ENCODE results near the gene LCNL1. TPM values are rescaled to one million over a fixed set of nuclear protein-coding genes. Genes with fewer than 3 reads are reported as not detected.

The LCNL1 gene
- total RNA-seq, 2 experiments from 2014 or later, result 0.33 to 0.48 TPM

DNA sequence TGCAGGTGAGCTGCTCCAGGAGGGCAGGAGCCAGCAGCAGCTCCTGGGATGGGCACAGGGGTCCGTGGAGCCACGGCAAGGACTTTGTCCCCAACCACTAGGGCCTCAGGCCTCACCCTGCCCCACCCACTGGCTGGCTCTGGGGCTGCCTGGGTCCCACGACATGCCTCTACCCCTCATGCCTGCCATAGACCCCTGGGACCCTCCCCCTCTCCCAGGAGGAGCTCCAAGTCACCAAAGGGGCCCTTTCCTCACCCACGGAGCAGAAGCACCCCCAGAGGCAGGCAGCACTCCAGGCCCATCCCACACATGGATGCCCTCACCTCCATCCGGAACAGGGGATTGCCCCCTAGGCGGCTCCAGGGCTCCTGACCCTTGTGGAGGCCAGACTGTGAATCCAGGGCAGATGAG is 38.8 kb downstream of the LCNL1 start:
- no peaks in the 10 kb centered on the region for H3K27me3 Mint-ChIP-seq
- POLR2A ChIA-PET, result interaction anchor here (1.1 kb wide), 1 partner anchor 21 kb away, joined by 4 read pairs; no protein-coding TSS in a partner anchor
- ATAC-seq (ENCODE audit: low read depth), result no peak
- H3K9me3 Mint-ChIP-seq, result no peaks in the 10 kb centered on the region
- H3K4me1 Mint-ChIP-seq, result peaks cover 4% of the 10 kb centered on the region
- no peak overlapping the region for H3K27ac Mint-ChIP-seq
- no peak overlapping the region for H3K4me3 Mint-ChIP-seq
- DNase-seq, result no peak
- peaks cover 3% of the 10 kb centered on the region for H3K36me3 Mint-ChIP-seq

DNA sequence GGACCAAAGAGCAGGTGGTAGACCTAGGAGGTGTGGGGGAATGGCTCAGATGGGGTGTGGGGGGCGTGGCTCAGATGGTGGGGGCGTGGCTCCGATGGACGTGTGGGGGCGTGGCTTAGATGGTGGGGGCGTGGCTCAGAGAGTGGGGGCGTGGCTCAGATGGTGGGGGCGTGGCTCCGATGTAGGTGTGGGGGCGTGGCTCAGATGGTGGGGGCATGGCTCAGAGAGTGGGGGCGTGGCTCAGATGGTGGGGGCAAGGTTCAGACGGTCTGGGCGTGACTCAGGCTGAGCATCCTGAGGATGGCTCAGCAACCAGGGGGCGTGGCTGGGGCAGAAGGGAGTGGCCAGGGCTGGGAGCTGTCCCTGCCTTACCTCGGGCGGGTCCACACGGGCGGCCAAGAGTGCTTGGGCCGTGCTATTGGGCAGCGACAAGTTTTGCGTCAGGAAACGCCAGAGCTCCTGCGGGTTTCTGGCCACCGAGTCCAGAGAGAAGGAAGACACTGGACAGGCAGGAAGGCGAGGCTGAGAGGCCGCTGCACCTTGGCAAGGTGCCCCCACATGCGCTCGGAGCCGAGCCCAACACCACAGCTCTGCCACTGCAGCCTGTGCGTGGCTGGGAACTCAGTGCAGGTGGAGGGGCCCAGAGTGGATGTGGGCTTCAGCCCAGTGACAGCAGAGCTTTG is 39.3 kb downstream of the LCNL1 start:
- Mint-ChIP-seq H3K4me3 (no peak overlapping the region), H3K4me1 (peaks cover 6% of the 10 kb centered on the region), H3K27ac (no peak overlapping the region), H3K9me3 (no peaks in the 10 kb centered on the region), H3K36me3 (no peaks in the 10 kb centered on the region), H3K27me3 (no peaks in the 10 kb centered on the region)
- DNase-seq (peak; percentile 65), ATAC-seq (ENCODE audit: low read depth) (peak; percentile 31)
- POLR2A ChIA-PET, result interaction anchor here (1.1 kb wide), 1 partner anchor 22 kb away, joined by 4 read pairs; no protein-coding TSS in a partner anchor

DNA sequence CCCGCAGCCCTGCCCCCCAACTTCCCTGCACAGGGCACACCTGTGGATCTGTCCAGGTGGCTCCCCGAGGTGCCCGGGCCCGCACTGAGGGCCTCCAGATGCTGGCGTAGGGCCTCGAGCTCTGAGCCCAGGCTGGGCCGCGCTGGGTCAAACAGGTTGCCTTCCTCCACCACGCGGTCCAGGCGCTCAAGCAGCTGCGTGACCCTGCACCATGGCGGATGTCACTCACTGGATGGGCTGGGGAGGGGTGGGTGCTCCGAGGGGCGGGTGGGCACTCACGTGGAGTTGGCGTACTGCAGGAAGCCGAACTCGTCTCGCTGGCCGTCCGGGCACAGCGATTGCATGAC is 39.8 kb downstream of the LCNL1 start:
- Mint-ChIP-seq H3K4me1 (peaks cover 8% of the 10 kb centered on the region), H3K27ac (no peak overlapping the region), H3K4me3 (no peak overlapping the region), H3K36me3 (no peaks in the 10 kb centered on the region), H3K27me3 (peaks cover 2% of the 10 kb centered on the region), H3K9me3 (no peaks in the 10 kb centered on the region)
- ATAC-seq (ENCODE audit: low read depth) (no peak), DNase-seq (no peak)
- POLR2A ChIA-PET, result no interaction called here

DNA sequence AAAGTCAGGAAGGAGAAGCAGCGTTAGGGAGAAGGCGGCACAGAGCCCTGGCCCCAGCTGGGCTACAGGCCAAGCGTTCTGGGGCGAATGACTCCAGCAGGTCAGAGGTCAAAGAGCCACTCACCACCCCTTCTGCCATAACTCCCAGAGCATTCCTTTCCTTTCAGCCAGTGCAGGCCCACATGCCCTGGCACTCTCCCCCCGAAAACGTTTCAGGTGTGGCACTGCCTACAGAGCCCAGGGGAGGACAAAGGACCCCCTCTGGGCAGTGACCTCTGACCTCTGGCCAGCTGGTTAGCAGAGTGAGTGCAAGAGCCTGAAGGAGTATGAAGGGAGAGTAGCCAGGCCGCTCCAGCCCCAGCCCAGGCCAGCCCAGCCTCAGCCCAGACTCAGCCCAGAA is 40.4 kb downstream of the LCNL1 start:
- peaks cover 8% of the 10 kb centered on the region for H3K4me1 Mint-ChIP-seq
- DNase-seq (no peak), ATAC-seq (ENCODE audit: low read depth) (no peak)
- peaks cover 2% of the 10 kb centered on the region for H3K27me3 Mint-ChIP-seq
- H3K27ac Mint-ChIP-seq, result no peak overlapping the region
- POLR2A ChIA-PET, result no interaction called here
- no peaks in the 10 kb centered on the region for H3K36me3 Mint-ChIP-seq
- H3K9me3 Mint-ChIP-seq, result no peaks in the 10 kb centered on the region
- H3K4me3 Mint-ChIP-seq, result no peak overlapping the region

DNA sequence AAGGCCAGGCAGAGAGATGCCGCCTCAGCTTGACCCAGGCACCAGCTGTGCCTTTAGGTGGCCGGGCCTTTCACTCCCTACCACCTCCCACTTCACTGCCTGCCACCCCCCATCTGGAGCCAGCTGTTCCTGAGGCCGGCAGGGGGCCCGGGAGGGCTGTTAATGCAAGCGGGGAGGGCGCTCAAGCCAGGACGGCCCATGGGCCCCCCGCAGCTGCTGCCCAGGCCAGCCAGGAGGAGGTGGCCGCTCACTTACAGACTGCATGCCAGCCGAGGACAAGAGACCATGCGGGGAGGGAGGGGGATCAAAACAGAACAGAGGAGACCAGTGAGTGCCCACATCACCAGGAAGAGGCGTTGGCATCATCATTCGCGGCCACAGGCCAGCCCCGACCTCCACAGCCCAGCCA is 40.8 kb downstream of the LCNL1 start:
- H3K9me3 Mint-ChIP-seq, result no peaks in the 10 kb centered on the region
- POLR2A ChIA-PET, result no interaction called here
- no peak for ATAC-seq (ENCODE audit: low read depth)

DNA sequence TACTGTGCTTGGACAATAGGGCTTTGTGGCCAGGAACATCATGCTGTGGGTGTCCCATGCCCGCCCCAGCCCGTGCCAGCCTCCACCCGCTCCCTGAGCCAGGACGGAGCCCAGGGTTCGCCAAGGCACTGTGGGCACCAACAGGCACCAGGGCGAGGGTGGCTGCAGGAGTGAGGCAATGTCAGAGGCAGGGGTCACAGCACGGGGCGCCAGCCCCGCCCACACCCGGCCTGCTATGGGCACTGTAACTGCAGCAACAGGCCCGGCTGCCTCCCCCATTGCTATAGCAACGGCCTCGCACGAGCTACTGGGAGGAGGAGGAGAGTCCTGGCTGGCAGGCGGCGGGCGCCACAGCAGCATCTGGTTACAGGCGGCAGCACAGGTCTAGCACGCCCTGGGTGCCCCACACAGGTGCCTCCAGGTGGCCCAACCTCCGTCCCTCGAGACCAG is 42.7 kb downstream of the LCNL1 start:
- POLR2A ChIA-PET, result interaction anchor here (1.3 to 1.9 kb wide), 2 partner anchors 29 to 33 kb away, joined by 3 to 9 read pairs; partner anchors contain the start of genes CLIC3 and PAXX
- ATAC-seq (ENCODE audit: low read depth) (no peak), DNase-seq (no peak)
- H3K4me1 Mint-ChIP-seq, result peaks cover 19% of the 10 kb centered on the region
- no peaks in the 10 kb centered on the region for H3K9me3 Mint-ChIP-seq
- H3K27me3 Mint-ChIP-seq, result peaks cover 2% of the 10 kb centered on the region
- H3K36me3 Mint-ChIP-seq, result no peaks in the 10 kb centered on the region
- no peak overlapping the region for H3K4me3 Mint-ChIP-seq
- H3K27ac Mint-ChIP-seq, result no peak overlapping the region

More for the DNA sequence above, 40.8 kb downstream of the LCNL1 start:
- Mint-ChIP-seq H3K4me1 (peaks cover 8% of the 10 kb centered on the region), H3K27me3 (peaks cover 2% of the 10 kb centered on the region), H3K27ac (no peak overlapping the region), H3K36me3 (no peaks in the 10 kb centered on the region), H3K4me3 (no peak overlapping the region)
- DNase-seq, result no peak

DNA sequence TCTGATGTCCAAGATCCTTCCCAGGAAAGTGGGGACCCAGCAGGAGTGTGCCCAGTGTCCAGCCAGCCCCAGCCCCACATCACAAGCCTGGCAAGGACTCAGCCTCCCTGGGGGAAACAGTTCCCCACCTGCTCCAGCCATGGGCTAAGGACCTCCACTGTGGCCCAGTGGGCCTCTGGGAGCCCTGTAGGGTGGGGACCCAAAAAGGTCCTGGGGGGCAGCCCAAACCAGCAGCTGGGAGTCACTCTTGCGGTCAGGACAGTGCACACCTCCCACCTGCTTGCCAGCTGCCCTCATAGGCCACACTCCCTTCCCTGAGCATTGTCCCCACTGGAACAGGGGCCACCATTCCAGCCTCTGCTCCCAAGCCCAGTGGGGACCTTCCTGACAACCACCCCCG is 43.6 kb downstream of the LCNL1 start:
- POLR2A ChIA-PET, result interaction anchor here (0.7 to 1.9 kb wide), 6 partner anchors 9 to 78 kb away, joined by 3 to 9 read pairs (median 4); partner anchors contain the start of genes CLIC3 and PAXX
- Mint-ChIP-seq H3K4me1 (peaks cover 23% of the 10 kb centered on the region), H3K4me3 (no peak overlapping the region)

DNA sequence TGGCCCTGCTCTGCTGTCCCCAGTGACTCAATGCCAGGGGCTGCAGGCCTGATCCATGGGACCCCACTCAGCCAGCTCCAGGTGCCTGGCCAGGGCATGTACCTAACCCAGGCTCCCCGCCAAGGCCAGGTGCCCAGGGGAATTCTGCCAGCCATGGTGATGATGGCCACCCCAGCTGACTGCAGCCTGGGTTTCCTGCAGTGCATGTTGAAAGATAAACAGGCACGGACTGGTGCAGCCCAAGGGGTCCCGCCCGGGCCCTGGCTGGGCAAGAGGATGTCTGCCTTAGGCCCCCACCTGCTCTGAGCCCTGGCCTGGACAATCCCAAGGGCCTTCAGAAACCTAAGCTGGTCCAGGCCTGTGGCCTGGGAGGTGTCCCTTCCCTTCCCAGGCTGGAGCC is 44.0 kb downstream of the LCNL1 start:
- DNase-seq (no peak), ATAC-seq (ENCODE audit: low read depth) (no peak)
- POLR2A ChIA-PET, result interaction anchor here (0.7 to 1.9 kb wide), 9 partner anchors 8 to 79 kb away, joined by 3 to 9 read pairs (median 4); partner anchors contain the start of genes CLIC3 and PAXX
- Mint-ChIP-seq H3K27ac (peak overlapping the region; percentile 21), H3K27me3 (peaks cover 2% of the 10 kb centered on the region), H3K9me3 (no peaks in the 10 kb centered on the region), H3K4me1 (peaks cover 25% of the 10 kb centered on the region), H3K4me3 (peak overlapping the region; percentile 82), H3K36me3 (no peaks in the 10 kb centered on the region)

More for the DNA sequence above, 43.6 kb downstream of the LCNL1 start:
- H3K27ac Mint-ChIP-seq, result peak overlapping the region; percentile 21
- no peaks in the 10 kb centered on the region for H3K9me3 Mint-ChIP-seq
- H3K27me3 Mint-ChIP-seq, result peaks cover 2% of the 10 kb centered on the region
- no peaks in the 10 kb centered on the region for H3K36me3 Mint-ChIP-seq
- ATAC-seq (ENCODE audit: low read depth) (no peak), DNase-seq (no peak)

DNA sequence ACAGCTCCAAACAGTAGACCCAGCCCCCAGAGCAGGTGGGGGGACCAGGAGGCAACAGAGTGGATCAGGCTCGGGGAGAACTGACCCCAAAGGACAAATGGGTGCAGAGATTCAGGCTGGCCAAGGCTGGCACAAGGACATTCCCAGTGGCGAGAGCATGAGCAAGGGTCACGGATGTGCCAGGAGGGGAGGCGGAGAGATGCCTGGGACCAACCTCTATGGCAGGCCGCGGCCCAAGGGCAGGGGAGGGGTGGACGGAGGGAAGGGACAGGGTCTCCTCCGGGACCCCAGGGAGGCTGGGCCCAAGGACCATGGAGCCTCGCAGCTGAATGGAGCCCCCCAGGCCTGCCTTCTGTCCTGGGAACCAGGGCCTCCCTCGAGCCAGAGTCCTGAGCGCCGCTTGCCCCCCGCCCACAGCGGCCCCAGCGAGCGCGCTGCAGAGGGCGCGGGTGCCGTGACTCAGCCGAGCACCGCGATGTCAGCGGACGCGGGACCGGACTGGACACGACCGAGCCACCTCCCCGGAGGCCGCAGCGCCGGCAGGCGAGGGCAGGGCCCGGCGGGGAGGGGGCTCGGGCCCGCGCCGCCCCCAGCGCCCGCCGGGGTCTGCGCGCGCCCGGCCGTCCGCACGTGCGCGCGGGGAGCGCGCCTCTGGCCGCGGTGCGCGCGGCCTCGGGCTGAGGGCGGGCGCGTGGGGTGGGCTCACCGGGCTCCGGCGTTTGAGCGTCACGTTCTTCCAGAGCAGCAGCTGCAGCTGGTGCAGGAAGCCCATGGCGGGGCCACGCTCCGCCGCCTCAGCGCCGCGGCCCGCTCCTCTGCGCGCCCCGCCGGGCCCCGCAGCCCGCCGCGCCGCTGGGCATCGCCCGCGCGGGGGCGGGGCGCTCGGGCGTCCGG is 44.8 kb downstream of the LCNL1 start, which contains the start of gene ABCA2:
ABCA2 (minus strand) TSS at position 869 of the 894 bp plus-strand sequence; CDS start at position 772, 97 bp downstream.
- Mint-ChIP-seq H3K27ac (peak within 1 kb of the TSS; percentile 58), H3K4me3 (peak within 1 kb of the TSS; percentile 82)
- POLR2A ChIA-PET, result interaction anchor here (0.6 to 2.4 kb wide), 9 partner anchors 8 to 79 kb away, joined by 3 to 9 read pairs (median 5); partner anchors contain the start of genes PAXX and SAPCD2

DNA sequence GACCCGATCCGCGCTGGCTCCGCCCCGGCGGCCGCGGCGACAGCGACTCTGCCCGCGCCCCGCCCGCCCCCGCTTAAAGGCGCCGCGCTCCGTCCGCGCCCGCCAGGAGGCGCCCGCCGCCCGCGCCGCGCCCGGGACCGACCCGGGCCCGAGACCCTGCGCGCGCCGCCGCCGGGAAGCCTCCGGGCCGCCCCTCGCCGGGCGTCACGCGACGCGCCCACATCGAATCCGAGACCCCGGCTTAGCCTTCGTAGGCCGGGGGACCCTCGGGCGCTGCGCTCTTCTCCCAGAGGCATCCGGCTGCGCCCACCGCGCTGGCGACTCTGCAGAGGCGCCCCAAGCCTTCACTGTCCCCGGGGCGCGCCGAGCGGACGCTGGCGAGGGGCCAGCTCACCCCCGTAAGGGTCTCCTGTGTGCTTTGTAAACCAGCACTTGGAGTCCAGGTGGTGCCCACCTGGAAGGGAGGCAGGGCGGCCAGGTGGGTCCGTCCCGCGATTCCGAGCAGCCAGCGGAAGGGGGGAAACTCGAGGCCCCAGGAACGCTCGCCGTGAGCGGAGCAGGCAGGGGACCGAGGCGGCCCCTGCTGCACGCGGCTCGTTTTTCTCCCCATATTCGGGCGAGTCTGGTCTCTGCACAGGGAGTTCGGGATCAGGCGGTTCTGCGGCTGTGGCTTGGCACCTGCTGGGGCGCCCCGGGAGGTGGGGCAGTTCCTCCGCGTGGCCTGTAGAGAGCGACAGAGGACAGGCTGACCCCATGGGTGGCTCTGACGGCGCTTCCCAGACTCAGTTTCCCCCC is 45.7 kb downstream of the LCNL1 start:
- POLR2A ChIA-PET, result interaction anchor here (0.6 to 2.4 kb wide), 8 partner anchors 10 to 212 kb away, joined by 3 to 8 read pairs (median 4); partner anchors contain the start of genes MAN1B1, SAPCD2 and TUBB4B

More for the DNA sequence above, 44.8 kb downstream of the LCNL1 start, which contains the start of gene ABCA2:
- peaks cover 27% of the 10 kb centered on the region for H3K4me1 Mint-ChIP-seq
- DNase-seq, result no peak
- H3K9me3 Mint-ChIP-seq, result no peaks in the 10 kb centered on the region
- H3K27me3 Mint-ChIP-seq, result peaks cover 2% of the 10 kb centered on the region
- no peaks in the 10 kb centered on the region for H3K36me3 Mint-ChIP-seq
- no peak for ATAC-seq (ENCODE audit: low read depth)

DNA sequence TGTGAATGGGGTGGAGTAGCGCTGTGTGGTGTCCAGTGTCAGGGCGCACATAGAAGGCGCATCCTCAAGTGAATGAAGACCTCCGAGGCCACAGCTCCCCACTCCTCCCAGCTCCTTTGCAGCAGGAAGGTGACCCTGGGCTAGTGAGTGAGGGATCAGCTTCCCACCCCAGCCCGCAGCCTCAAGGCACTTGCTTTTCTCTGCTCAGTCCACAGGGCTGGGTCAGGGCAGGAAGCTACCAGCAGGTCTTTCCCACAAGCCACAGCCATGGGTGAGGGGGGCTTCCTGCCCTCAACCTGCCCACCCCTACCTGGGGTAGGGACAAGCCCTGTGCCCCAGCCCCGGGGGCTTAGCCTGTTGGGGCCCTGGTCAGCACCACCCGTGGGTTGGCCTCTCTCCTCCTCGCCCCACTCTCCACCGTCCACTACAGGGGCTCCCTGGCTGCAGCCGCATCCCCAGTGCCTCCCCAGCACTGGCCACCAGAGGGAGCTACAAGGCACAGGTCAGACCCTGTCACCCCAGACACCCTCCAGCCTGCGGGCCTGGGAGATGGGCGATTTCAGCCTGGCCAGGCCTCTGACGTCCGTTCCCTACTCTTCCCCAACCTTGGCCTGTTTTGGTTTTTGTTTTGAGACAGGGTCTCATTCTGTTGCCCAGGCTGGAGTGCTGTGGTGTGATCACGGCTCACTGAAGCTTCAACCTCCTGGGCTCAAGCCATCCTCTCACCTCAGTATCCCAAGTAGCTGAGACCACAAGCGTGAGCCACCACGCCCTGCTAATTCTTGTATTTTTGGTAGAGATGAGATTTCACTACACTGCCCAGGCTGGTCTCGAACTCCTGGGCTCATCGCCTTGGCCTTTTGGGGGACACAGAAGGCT is 46.5 kb downstream of the LCNL1 start:
- H3K27me3 Mint-ChIP-seq, result peaks cover 2% of the 10 kb centered on the region
- peaks cover 30% of the 10 kb centered on the region for H3K4me1 Mint-ChIP-seq
- DNase-seq, result peak; percentile 84
- POLR2A ChIA-PET, result interaction anchor here (0.6 to 2.4 kb wide), 9 partner anchors 9 to 211 kb away, joined by 3 to 8 read pairs (median 3); partner anchors contain the start of genes MAN1B1, SAPCD2 and TUBB4B
- H3K9me3 Mint-ChIP-seq, result no peaks in the 10 kb centered on the region
- H3K4me3 Mint-ChIP-seq, result peak overlapping the region; percentile 74
- H3K27ac Mint-ChIP-seq, result peak overlapping the region; percentile 82
- peak; percentile 37 for ATAC-seq (ENCODE audit: low read depth)
- H3K36me3 Mint-ChIP-seq, result no peaks in the 10 kb centered on the region

More for the DNA sequence above, 45.7 kb downstream of the LCNL1 start:
- Mint-ChIP-seq H3K27me3 (peaks cover 2% of the 10 kb centered on the region), H3K4me1 (peaks cover 29% of the 10 kb centered on the region), H3K4me3 (peak overlapping the region; percentile 74), H3K9me3 (no peaks in the 10 kb centered on the region), H3K27ac (peak overlapping the region; percentile 58), H3K36me3 (no peaks in the 10 kb centered on the region)
- ATAC-seq (ENCODE audit: low read depth) (peak; percentile 63), DNase-seq (peak; percentile 88)
